WTC11 (cell line): ENCODE measurements around the gene UGT1A5. TPM values are rescaled to one million over a fixed set of nuclear protein-coding genes. Genes with fewer than 3 reads are reported as not detected.

ENCODE experiments used
- ATAC-seq: fragments of 200-7000 bp; cut with Tn5 transposase; 2 replicates; pipeline ENCODE4 v1.10.0; 2021; ENCODE audit warnings: mild to moderate bottlenecking, moderate library complexity
- CTCF ChIA-PET: fragments of 300-600 bp; sonication (Branson Sonifier 250); formaldehyde crosslinking; loops from one replicate; lab custom pipeline; 2021; ENCODE audit warnings: antibody characterized with exemption; lab: Charles Lee
- POLR2A ChIA-PET: fragments of 350-600 bp; sonication (Branson Sonifier 250); formaldehyde crosslinking; loops from one replicate; lab custom pipeline; 2021; ENCODE audit warnings: antibody characterized with exemption; lab: Charles Lee
- DNase-seq: peaks from one replicate; pipeline ENCODE4 v3.0.0; 2021; ENCODE audit warnings: low spot score
- H3K27ac Mint-ChIP-seq: 2 replicates; pipeline ENCODE4 v1.8.0; 2021; ENCODE audit warnings: mixed read lengths
- H3K27me3 Mint-ChIP-seq: 2 replicates; pipeline ENCODE4 v1.8.0; 2021; ENCODE audit warnings: low read depth, mild to moderate bottlenecking, moderate library complexity, mixed read lengths
- H3K36me3 Mint-ChIP-seq: 2 replicates; pipeline ENCODE4 v1.8.0; 2021; ENCODE audit warnings: mixed read lengths
- H3K4me1 Mint-ChIP-seq: 2 replicates; pipeline ENCODE4 v1.8.0; 2022; ENCODE audit warnings: mixed read lengths
- H3K4me3 Mint-ChIP-seq: 2 replicates; pipeline ENCODE4 v1.8.0; 2021; ENCODE audit warnings: mild to moderate bottlenecking, moderate library complexity, mixed read lengths
- H3K9me3 Mint-ChIP-seq: 2 replicates; pipeline ENCODE4 v1.8.0; 2021; ENCODE audit warnings: mixed read lengths
- ELF4 ChIP-seq: sonication (generic); formaldehyde crosslinking; IDR thresholded peaks from 2 replicates; pipeline ENCODE4 v1.8.1; 2022; ENCODE audit warnings: low read depth, mild to moderate bottlenecking, moderate library complexity, missing genetic modification reagents
- MXD4 ChIP-seq: fragments of 250-450 bp; sonication (Bioruptor Pico); IDR thresholded peaks from 2 replicates; pipeline ENCODE4 v1.8.0; 2021; ENCODE audit warnings: mild to moderate bottlenecking, moderate library complexity, borderline replicate concordance
- NFE2L1 ChIP-seq: sonication (generic); formaldehyde crosslinking; IDR thresholded peaks from 2 replicates; pipeline ENCODE4 v1.8.1; 2023; ENCODE audit warnings: missing genetic modification reagents
- NR2C2 ChIP-seq: sonication (generic); formaldehyde crosslinking; IDR thresholded peaks from 2 replicates; pipeline ENCODE4 v1.8.0; 2022; ENCODE audit warnings: mild to moderate bottlenecking, missing genetic modification reagents
- PRRX2 ChIP-seq: fragments of 250-450 bp; sonication (Bioruptor Pico); IDR thresholded peaks from 2 replicates; pipeline ENCODE4 v1.8.0; 2021; ENCODE audit warnings: mild to moderate bottlenecking
- RORB ChIP-seq: fragments of 250-450 bp; sonication (Bioruptor Pico); IDR thresholded peaks from 2 replicates; pipeline ENCODE4 v1.9.0; 2021; ENCODE audit warnings: mild to moderate bottlenecking
- SMAD4 ChIP-seq: sonication (generic); formaldehyde crosslinking; IDR thresholded peaks from 2 replicates; pipeline ENCODE4 v1.8.0; 2022; ENCODE audit warnings: mild to moderate bottlenecking, missing genetic modification reagents
- ZNF232 ChIP-seq: sonication (generic); formaldehyde crosslinking; IDR thresholded peaks from 2 replicates; pipeline ENCODE4 v1.8.0; 2022; ENCODE audit warnings: mild to moderate bottlenecking, missing genetic modification reagents
- total RNA-seq: library from RNA; stranded (reverse); gene quantifications from 3 replicates; pipeline ENCODE4 v1.2.3, GENCODE V29; 2021
- TF ChIP-seq, protein P1 (sequence below): fragments of 250-450 bp; sonication (Bioruptor Pico); IDR thresholded peaks from 2 replicates; pipeline ENCODE4 v1.9.0; 2021; ENCODE audit warnings: mild to moderate bottlenecking
- TF ChIP-seq, protein P2 (sequence below): sonication (generic); formaldehyde crosslinking; IDR thresholded peaks from 2 replicates; pipeline ENCODE4 v1.8.0; 2023; ENCODE audit warnings: mild to moderate bottlenecking, missing genetic modification reagents
- TF ChIP-seq, protein P3 (sequence below): sonication (generic); formaldehyde crosslinking; IDR thresholded peaks from 2 replicates; pipeline ENCODE4 v1.8.0; 2022; ENCODE audit warnings: mild to moderate bottlenecking, missing genetic modification reagents
- TF ChIP-seq, protein P4 (sequence below): sonication (generic); formaldehyde crosslinking; IDR thresholded peaks from 2 replicates; pipeline ENCODE4 v1.8.1; 2023; ENCODE audit warnings: mild to moderate bottlenecking, missing genetic modification reagents, borderline replicate concordance
- TF ChIP-seq, protein P5 (sequence below): sonication (generic); formaldehyde crosslinking; conservative IDR thresholded peaks from 2 replicates; pipeline ENCODE4 v1.8.1; 2022; ENCODE audit warnings: mild to moderate bottlenecking, missing genetic modification reagents
- TF ChIP-seq, protein P6 (sequence below): sonication (generic); formaldehyde crosslinking; IDR thresholded peaks from 2 replicates; pipeline ENCODE4 v1.8.1; 2022; ENCODE audit warnings: missing genetic modification reagents, borderline replicate concordance
- TF ChIP-seq, protein P7 (sequence below): sonication (generic); formaldehyde crosslinking; conservative IDR thresholded peaks from 2 replicates; pipeline ENCODE4 v1.8.1; 2023; ENCODE audit warnings: mild to moderate bottlenecking, low read depth, missing genetic modification reagents, moderate library complexity

Gene UGT1A5
- total RNA-seq, 1 experiment from 2014 or later = not detected

DNA sequence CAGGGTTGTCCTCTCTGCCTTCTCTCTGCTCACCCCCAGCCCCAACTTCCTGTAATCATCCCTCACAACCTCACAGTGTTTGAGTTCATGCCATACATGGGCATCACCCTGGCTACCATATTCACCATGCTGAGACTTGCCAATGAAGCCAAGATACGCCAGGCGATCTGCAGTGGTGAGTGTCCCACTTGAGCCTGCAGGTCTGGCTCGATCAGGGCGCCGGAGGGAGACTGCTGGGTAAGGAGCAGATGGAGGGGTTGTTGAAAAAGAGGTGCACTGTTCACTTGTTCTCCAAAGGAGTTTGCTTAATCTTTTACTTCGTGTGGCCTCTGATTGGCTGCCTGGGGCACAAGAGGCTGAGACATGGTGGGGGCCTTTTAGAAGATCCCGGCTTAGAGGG, 80.0 kb downstream of the UGT1A5 start (continued):
- TF ChIP-seq, protein P1, sequence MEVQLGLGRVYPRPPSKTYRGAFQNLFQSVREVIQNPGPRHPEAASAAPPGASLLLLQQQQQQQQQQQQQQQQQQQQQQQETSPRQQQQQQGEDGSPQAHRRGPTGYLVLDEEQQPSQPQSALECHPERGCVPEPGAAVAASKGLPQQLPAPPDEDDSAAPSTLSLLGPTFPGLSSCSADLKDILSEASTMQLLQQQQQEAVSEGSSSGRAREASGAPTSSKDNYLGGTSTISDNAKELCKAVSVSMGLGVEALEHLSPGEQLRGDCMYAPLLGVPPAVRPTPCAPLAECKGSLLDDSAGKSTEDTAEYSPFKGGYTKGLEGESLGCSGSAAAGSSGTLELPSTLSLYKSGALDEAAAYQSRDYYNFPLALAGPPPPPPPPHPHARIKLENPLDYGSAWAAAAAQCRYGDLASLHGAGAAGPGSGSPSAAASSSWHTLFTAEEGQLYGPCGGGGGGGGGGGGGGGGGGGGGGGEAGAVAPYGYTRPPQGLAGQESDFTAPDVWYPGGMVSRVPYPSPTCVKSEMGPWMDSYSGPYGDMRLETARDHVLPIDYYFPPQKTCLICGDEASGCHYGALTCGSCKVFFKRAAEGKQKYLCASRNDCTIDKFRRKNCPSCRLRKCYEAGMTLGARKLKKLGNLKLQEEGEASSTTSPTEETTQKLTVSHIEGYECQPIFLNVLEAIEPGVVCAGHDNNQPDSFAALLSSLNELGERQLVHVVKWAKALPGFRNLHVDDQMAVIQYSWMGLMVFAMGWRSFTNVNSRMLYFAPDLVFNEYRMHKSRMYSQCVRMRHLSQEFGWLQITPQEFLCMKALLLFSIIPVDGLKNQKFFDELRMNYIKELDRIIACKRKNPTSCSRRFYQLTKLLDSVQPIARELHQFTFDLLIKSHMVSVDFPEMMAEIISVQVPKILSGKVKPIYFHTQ (CRISPR knock-in tag) = no peak
- no peak for TF ChIP-seq RORB (CRISPR knock-in tag)

DNA sequence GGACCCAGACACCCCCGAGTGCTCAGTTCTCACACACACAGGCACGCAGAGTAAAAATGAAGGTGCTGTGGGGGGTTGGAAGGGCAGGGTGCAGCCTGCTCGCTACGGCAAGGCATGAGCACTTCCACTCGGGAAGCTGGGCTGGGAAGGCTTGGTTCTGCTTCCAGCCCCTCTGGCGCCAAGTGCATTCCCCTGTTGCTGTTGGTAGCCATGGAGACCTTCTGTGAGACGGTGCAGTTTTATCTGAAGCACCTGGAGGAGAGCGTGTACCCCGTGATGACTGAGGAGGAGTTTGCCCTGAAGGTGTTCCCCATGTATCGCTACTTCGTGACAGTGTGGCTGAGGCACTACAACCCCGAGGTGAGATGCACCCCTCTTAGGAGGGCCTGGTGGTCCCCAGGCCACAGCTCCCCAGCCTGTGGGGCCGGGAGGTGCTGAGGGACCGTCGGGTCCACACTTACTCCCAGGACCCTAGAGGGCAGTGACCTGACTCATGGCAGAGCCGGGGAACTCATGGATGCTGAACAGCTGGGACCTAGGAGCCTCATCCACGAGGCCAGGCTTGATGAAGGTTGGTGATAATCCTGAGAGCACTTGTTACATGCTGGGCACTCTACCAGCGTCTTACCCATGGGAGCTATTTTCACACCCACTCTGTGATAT, 80.9 kb downstream of the UGT1A5 start:
- no peak for DNase-seq
- ATAC-seq = no peak
- no peaks in the 10 kb centered on the region for H3K36me3 Mint-ChIP-seq
- ChIA-PET CTCF (no interaction called here), POLR2A (no interaction called here)
- no peaks in the 10 kb centered on the region; the same call in 1 of the 2 replicates for H3K27me3 Mint-ChIP-seq
- H3K4me1 Mint-ChIP-seq = no peaks in the 10 kb centered on the region
- no peak overlapping the region for H3K4me3 Mint-ChIP-seq
- TF ChIP-seq ZNF232 (no peak), SMAD4 (CRISPR knock-in tag) (no peak), PRRX2 (CRISPR knock-in tag) (no peak), MXD4 (CRISPR knock-in tag) (no peak), NFE2L1 (CRISPR knock-in tag) (no peak), NR2C2 (CRISPR knock-in tag) (no peak), ELF4 (CRISPR knock-in tag) (no peak)
- TF ChIP-seq, protein P2, sequence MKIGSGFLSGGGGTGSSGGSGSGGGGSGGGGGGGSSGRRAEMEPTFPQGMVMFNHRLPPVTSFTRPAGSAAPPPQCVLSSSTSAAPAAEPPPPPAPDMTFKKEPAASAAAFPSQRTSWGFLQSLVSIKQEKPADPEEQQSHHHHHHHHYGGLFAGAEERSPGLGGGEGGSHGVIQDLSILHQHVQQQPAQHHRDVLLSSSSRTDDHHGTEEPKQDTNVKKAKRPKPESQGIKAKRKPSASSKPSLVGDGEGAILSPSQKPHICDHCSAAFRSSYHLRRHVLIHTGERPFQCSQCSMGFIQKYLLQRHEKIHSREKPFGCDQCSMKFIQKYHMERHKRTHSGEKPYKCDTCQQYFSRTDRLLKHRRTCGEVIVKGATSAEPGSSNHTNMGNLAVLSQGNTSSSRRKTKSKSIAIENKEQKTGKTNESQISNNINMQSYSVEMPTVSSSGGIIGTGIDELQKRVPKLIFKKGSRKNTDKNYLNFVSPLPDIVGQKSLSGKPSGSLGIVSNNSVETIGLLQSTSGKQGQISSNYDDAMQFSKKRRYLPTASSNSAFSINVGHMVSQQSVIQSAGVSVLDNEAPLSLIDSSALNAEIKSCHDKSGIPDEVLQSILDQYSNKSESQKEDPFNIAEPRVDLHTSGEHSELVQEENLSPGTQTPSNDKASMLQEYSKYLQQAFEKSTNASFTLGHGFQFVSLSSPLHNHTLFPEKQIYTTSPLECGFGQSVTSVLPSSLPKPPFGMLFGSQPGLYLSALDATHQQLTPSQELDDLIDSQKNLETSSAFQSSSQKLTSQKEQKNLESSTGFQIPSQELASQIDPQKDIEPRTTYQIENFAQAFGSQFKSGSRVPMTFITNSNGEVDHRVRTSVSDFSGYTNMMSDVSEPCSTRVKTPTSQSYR (CRISPR knock-in tag) = no peak
- TF ChIP-seq, protein P1 (CRISPR knock-in tag) = no peak
- TF ChIP-seq, protein P3, sequence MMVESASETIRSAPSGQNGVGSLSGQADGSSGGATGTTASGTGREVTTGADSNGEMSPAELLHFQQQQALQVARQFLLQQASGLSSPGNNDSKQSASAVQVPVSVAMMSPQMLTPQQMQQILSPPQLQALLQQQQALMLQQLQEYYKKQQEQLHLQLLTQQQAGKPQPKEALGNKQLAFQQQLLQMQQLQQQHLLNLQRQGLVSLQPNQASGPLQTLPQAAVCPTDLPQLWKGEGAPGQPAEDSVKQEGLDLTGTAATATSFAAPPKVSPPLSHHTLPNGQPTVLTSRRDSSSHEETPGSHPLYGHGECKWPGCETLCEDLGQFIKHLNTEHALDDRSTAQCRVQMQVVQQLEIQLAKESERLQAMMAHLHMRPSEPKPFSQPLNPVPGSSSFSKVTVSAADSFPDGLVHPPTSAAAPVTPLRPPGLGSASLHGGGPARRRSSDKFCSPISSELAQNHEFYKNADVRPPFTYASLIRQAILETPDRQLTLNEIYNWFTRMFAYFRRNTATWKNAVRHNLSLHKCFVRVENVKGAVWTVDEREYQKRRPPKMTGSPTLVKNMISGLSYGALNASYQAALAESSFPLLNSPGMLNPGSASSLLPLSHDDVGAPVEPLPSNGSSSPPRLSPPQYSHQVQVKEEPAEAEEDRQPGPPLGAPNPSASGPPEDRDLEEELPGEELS (CRISPR knock-in tag) = no peak
- TF ChIP-seq, protein P4, sequence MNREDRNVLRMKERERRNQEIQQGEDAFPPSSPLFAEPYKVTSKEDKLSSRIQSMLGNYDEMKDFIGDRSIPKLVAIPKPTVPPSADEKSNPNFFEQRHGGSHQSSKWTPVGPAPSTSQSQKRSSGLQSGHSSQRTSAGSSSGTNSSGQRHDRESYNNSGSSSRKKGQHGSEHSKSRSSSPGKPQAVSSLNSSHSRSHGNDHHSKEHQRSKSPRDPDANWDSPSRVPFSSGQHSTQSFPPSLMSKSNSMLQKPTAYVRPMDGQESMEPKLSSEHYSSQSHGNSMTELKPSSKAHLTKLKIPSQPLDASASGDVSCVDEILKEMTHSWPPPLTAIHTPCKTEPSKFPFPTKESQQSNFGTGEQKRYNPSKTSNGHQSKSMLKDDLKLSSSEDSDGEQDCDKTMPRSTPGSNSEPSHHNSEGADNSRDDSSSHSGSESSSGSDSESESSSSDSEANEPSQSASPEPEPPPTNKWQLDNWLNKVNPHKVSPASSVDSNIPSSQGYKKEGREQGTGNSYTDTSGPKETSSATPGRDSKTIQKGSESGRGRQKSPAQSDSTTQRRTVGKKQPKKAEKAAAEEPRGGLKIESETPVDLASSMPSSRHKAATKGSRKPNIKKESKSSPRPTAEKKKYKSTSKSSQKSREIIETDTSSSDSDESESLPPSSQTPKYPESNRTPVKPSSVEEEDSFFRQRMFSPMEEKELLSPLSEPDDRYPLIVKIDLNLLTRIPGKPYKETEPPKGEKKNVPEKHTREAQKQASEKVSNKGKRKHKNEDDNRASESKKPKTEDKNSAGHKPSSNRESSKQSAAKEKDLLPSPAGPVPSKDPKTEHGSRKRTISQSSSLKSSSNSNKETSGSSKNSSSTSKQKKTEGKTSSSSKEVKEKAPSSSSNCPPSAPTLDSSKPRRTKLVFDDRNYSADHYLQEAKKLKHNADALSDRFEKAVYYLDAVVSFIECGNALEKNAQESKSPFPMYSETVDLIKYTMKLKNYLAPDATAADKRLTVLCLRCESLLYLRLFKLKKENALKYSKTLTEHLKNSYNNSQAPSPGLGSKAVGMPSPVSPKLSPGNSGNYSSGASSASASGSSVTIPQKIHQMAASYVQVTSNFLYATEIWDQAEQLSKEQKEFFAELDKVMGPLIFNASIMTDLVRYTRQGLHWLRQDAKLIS (CRISPR knock-in tag) = no peak
- TF ChIP-seq, protein P5, sequence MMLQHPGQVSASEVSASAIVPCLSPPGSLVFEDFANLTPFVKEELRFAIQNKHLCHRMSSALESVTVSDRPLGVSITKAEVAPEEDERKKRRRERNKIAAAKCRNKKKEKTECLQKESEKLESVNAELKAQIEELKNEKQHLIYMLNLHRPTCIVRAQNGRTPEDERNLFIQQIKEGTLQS (CRISPR knock-in tag) = no peak
- TF ChIP-seq, protein P6, sequence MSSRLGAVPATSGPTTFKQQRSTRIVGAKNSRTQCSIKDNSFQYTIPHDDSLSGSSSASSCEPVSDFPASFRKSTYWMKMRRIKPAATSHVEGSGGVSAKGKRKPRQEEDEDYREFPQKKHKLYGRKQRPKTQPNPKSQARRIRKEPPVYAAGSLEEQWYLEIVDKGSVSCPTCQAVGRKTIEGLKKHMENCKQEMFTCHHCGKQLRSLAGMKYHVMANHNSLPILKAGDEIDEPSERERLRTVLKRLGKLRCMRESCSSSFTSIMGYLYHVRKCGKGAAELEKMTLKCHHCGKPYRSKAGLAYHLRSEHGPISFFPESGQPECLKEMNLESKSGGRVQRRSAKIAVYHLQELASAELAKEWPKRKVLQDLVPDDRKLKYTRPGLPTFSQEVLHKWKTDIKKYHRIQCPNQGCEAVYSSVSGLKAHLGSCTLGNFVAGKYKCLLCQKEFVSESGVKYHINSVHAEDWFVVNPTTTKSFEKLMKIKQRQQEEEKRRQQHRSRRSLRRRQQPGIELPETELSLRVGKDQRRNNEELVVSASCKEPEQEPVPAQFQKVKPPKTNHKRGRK (CRISPR knock-in tag) = no peak
- TF ChIP-seq, protein P7, sequence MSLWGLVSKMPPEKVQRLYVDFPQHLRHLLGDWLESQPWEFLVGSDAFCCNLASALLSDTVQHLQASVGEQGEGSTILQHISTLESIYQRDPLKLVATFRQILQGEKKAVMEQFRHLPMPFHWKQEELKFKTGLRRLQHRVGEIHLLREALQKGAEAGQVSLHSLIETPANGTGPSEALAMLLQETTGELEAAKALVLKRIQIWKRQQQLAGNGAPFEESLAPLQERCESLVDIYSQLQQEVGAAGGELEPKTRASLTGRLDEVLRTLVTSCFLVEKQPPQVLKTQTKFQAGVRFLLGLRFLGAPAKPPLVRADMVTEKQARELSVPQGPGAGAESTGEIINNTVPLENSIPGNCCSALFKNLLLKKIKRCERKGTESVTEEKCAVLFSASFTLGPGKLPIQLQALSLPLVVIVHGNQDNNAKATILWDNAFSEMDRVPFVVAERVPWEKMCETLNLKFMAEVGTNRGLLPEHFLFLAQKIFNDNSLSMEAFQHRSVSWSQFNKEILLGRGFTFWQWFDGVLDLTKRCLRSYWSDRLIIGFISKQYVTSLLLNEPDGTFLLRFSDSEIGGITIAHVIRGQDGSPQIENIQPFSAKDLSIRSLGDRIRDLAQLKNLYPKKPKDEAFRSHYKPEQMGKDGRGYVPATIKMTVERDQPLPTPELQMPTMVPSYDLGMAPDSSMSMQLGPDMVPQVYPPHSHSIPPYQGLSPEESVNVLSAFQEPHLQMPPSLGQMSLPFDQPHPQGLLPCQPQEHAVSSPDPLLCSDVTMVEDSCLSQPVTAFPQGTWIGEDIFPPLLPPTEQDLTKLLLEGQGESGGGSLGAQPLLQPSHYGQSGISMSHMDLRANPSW (CRISPR knock-in tag) = no peak
- no peak overlapping the region for H3K27ac Mint-ChIP-seq
- H3K9me3 Mint-ChIP-seq = peaks cover 6% of the 10 kb centered on the region
